ENCODE measurements around the gene P2RX2. TPM values are rescaled to one million over a fixed set of nuclear protein-coding genes. Genes with fewer than 3 reads are reported as not detected.

The P2RX2 gene
- total RNA-seq, 4 donors from 2014 or later, result 0.74 to 2.8 TPM; not detected in 2

GRCh38 chr12:132624186-132624855, 5.7 kb downstream of the P2RX2 start:
- DNase-seq (ENCODE audit: low spot score), result no peak
- TF ChIP-seq, protein P1, sequence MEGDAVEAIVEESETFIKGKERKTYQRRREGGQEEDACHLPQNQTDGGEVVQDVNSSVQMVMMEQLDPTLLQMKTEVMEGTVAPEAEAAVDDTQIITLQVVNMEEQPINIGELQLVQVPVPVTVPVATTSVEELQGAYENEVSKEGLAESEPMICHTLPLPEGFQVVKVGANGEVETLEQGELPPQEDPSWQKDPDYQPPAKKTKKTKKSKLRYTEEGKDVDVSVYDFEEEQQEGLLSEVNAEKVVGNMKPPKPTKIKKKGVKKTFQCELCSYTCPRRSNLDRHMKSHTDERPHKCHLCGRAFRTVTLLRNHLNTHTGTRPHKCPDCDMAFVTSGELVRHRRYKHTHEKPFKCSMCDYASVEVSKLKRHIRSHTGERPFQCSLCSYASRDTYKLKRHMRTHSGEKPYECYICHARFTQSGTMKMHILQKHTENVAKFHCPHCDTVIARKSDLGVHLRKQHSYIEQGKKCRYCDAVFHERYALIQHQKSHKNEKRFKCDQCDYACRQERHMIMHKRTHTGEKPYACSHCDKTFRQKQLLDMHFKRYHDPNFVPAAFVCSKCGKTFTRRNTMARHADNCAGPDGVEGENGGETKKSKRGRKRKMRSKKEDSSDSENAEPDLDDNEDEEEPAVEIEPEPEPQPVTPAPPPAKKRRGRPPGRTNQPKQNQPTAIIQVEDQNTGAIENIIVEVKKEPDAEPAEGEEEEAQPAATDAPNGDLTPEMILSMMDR (IDR thresholded peaks at IDR 0.05), result no peak
- no peak for ATAC-seq (ENCODE audit: low FRiP score)

DNA sequence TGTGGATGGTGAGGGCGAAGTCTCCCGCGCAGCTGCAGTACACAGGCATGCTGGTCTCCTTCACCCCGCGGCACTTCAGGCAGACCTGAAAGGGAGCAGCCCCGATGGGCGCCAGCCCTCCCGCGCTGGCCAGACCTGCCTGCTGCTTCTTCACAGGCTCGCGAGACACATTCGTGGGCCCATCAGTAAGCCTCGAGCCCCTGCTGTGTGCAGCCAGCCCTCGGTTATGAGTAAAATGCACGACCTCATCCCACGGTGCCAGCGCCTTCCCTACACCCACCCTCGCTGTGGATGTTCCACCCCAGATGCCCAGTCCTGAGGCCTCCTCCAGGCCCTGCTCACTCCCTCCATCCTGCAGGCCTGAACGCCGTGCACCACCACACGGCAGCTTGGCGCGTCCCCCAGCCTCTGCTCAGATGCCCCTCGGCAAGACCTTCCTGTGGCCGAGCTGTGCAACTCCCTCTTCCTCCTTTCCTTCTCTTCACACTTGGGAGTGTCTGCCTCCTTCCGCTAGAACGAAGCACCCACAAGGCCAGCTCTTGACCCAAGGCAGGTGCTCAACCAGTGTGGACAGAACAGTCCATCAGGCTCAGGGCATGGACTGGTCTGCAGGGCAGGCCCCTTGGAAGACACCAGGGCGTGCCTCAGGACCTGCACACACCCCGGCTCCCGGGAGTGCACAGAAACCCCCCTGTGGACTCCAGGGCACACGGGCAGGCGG, 6.5 kb downstream of the P2RX2 start:
- no peak for DNase-seq (ENCODE audit: low spot score)
- ATAC-seq (ENCODE audit: low FRiP score), result no peak
- TF ChIP-seq, protein P1 (IDR thresholded peaks at IDR 0.05), result no peak

DNA sequence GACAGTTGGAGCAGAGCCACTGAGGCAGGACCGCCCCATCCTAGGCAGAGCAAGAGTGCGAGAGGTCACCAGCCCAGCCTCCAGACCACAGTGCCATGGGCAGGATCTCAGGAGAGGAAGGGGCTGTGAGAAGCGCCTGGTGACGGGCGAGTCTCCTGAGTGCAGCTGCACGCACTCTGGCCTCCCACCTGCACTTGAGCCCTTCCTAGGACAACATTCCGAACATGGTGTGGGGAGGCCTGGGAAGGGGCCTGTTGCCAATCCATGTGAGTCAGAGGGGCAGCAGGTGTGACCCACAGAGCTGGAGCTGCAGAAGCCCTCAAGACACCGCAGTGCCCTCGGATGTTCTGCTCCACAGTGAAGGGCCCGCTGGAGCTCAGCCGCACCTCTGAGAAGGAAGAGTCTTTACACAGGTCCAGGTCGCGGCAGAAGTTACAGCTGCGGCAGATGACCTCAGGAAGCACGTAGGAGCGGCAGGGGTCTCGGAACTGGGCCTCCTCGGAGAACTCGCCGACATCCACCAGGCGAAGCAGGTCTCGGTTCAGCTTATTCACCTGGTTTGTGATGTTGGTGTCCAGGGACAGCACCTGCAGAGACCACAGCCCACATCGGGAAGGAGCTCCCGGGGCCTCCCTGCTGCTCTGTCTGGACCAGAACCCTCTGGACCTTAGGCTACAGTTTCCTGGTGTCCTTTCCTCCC, 7.3 kb downstream of the P2RX2 start:
- no peak for DNase-seq (ENCODE audit: low spot score)
- TF ChIP-seq, protein P1 (IDR thresholded peaks at IDR 0.05), result no peak
- ATAC-seq (ENCODE audit: low FRiP score), result no peak

DNA sequence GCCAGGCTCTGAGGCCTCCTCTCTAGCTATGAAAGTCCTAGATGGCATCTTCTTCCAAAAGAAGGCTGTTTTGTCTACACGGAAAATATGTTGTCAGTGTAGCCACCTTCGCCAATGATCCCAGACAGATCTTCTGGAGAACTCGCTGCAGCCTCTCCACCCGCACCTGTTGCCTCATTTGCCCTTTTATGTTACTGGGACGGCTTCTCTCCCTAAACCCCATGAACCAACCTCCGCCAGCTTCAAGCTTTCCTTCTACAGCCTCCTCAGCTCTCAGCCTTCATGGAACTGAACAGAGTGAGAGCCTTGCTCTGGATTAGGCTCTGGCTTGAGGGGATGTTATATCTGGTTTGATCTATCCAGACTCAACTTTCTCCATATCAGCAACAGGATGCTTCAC, 10.8 kb downstream of the P2RX2 start:
- no peak for ATAC-seq (ENCODE audit: low FRiP score)
- DNase-seq (ENCODE audit: low spot score), result no peak
- TF ChIP-seq, protein P1 (IDR thresholded peaks at IDR 0.05), result no peak

GRCh38 chr12:132630672-132631071, 12.1 kb downstream of the P2RX2 start:
- TF ChIP-seq, protein P1 (IDR thresholded peaks at IDR 0.05), result no peak
- DNase-seq (ENCODE audit: low spot score) (no peak), ATAC-seq (ENCODE audit: low FRiP score) (no peak)

DNA sequence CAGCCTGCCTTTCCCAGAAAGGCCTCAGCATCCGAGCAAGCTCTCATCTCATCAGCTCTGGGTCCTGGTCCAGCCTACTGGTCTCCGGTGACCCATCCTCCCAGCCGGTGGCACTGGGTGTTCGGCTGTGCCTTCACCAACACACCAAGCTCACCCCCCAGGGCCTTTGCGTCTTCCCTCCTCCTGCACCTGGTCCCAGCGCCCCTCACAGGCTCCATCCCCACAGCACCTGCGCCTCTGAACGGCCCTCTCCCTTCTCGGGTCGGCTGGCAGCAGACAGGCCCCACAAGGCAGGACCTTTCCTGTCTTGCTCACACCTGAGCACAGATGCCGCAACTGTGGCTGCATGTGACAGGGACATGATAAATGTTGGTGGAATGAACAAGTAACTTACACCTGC, 13.1 kb downstream of the P2RX2 start:
- DNase-seq (ENCODE audit: low spot score) (no peak), ATAC-seq (ENCODE audit: low FRiP score) (no peak)
- TF ChIP-seq, protein P1 (IDR thresholded peaks at IDR 0.05), result no peak

All from omental fat pad (tissue), 4 donors.